ENCODE results near the gene DNAJC21.
"Not testable (repeated sequence)": the region's sequence is repeated elsewhere in the genome, so short reads cannot be mapped to it uniquely, and the experiment has no call there.

DNAJC21 gene

DNA sequence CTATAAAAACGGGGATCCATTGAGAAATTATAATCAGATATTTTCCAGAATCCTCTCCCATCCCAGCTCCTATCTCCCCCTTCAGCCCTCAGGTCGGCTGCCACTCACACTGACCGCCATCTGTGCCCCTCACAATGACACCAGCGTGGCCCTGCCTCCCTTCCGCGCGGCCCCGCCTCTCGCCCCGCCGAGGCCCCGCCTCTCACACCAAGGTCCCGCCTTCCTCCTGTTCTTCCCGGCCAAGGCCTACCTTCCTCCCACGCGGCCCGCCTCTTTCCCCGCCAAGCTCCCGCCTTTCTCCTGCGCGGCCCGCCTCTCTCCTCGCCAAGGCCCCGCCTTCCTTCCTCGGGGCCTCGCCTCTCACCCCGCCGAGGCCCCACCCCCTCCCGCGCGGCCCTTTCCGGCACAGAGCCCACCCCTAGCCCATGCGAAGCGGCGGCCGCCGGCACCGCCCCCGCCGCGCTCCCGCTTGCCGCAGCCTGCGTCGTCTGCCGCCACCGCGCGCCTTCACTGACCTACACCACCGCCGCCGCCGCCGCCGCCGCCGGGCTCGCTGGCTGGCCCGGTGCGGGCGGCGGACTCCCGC, at the start of gene DNAJC21:
DNAJC21 (plus strand) TSS at position 426 of the 586 bp plus-strand sequence. CDS start 261 bp downstream, outside the sequence.
- peak; percentile 98 to 99 for DNase-seq

- no peak for DNase-seq
Observed at GRCh38 chr5:34881246-34881645, 48.1 kb upstream of the DNAJC21 start.

GRCh38 chr5:34886392-34887119, 42.8 kb upstream of the DNAJC21 start:
- no peak for DNase-seq

GRCh38 chr5:34889394-34889793, 40.0 kb upstream of the DNAJC21 start:
- DNase-seq = no peak

DNA sequence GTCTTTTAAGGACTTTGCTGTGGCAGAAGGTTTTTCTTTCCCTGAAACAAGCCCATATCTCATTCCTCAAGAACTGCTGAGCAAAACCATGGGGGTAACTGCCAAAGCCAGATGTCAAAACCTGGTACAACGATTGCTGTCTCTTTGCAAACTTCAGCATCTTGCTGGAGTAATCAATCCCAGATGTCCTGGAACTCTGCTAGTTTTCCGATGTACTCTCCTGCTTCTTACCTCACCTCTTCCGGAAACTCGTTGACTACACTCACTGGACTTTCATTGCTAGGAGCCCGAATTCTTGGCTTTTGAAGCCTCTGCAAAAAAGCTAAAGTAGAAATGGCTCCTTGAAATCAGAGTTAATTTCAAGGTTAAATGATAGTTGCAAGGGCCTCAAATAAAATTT, 37.4 kb upstream of the DNAJC21 start:
- no peak for DNase-seq

DNA sequence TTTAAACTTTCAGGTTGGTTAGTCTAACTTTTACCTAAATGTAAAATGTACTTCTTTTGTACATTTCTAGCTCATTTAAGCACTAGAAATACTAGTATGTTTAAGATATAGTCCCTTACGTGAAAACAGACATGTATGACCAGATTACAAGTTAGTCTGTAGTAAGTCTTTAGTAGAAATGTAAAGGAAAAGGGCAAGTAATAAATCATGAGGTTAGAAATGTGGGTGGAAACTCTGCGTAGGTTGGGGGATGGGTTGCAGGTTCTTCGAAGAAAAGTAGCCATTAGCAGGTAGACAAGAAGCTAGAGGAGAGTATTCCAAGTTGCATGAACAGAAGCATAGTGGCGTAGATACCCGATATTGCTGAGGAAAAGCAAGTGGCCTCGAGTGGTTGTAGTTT, 36.9 kb upstream of the DNAJC21 start:
- no peak for DNase-seq

GRCh38 chr5:34894716-34895115, 34.6 kb upstream of the DNAJC21 start:
- no peak for DNase-seq

DNA sequence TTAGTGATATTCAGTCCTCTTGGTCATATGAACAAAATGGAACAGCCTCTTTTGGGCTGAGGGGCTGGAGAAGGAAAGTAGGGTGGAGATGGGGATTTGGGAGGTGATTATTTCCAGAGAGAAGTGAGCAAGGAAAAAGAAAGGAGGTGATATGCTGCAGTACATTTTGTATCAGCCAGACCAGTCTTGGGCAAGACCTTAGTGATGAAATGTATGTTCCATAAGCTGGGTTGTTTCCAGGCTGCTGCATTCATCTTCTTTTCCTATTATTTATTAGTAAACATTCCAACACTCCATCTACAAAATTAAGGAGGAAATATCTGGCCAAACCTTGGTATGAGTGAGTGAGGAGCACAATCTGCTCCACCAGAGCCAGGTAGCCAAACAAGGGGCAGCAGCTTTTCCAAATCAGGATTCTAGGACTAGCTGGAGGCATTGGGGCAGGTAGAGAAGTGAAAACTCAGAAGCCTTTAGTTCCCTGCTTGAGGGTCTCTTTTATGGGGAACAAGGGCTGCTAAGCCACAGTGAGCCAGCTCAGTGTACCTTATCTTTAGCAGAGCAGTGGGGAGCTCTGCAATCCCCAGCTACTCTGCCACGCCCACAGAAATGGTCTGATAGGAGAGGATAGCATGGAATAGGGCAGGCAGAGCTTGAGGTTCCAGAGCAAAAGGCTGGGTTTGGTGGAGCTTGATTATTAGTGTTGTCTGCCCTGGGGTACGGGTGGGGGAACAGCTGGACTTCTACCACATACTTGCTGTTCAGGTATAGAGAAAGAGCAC, 33.5 kb upstream of the DNAJC21 start:
- DNase-seq = no peak

- DNase-seq = no peak
Observed at GRCh38 chr5:34897646-34898045, 31.7 kb upstream of the DNAJC21 start.

DNA sequence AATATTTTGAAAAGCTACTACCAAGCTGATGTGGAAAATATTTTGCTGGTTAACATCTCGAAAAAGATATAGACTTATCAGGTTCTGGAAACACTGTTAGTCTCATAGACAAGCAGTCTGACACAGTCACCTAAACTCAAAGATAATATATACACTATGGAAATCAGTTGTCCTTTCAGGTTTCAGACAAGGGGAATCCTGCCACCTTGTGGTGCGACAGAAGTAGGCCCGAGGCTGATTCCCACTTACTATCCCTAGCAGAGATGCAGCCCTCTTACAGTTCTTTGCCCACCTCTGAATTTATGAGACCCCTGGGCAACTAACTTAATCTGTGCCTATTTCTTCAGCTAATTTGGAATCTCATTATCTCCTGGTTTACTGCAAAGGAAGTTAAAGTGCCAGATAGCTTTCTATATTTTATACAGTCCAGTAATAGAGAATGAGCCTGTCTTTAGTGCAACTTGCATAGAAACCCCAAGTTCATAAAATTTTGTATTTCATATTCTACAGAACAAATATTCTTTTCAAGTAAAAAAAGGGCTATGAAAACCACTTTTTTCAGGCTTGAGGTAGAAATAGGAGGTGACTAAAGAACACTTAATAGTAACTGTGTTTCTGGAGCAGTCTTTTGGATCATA, 31.0 kb upstream of the DNAJC21 start:
- DNase-seq = peak; percentile 43 to 44

GRCh38 chr5:34899066-34899465, 30.3 kb upstream of the DNAJC21 start:
- no peak for DNase-seq

GRCh38 chr5:34900652-34901051, 28.7 kb upstream of the DNAJC21 start:
- DNase-seq = no peak

DNA sequence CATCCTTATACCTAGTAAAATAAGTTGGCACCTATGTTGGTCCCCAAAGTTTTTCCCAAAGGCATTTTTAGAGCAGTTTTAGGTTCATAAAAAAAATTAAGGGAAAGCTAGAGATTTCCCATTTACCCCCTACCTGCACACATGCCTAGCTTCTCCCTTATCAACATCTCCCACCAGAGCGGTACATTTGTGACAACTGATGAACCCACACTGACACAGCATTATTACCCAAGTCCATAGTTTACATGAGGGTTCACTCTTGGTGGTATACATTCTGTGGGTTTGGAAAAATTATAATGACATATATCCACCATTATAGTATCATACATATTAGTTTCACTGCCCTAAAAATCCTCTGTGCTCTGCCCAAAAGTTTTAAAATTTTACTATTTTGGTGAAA, 26.1 kb upstream of the DNAJC21 start:
- DNase-seq = no peak

- no peak for DNase-seq
Observed at GRCh38 chr5:34905564-34905963, 23.8 kb upstream of the DNAJC21 start.

- no peak for DNase-seq
Observed at GRCh38 chr5:34913072-34913471, 16.3 kb upstream of the DNAJC21 start.

- DNase-seq = peak; percentile 7
Observed at GRCh38 chr5:34914671-34915138, 14.7 kb upstream of the DNAJC21 start.

- DNase-seq = peak; percentile 91 to 93
Observed at GRCh38 chr5:34915139-34915855, 14.1 kb upstream of the DNAJC21 start, which contains the start of the genes BRIX1 and RAD1. Gene BRIX1 (plus strand): TSS chr5:34915711. CDS start chr5:34915739, 28 bp downstream. Gene RAD1 (minus strand): TSS chr5:34915504. CDS start chr5:34914892, 612 bp downstream.

DNA sequence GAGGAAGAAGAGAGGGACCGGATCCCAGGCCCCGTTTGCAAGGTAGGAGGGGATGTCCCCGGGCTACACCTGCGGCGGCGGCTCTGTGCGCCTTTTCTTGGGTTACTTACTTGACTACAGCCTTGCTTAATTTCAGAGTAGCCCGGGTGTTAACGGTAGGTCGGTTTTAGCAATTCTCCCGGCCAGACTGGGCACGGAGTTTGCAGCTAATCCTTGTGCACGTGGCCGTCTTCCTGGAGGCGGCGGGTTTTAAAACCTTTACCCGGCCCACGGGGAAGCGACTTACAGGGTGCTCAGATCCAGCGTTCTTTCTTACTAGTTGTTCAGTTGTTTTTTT, 13.5 kb upstream of the DNAJC21 start:
- no peak for DNase-seq

GRCh38 chr5:34916518-34916917, 12.8 kb upstream of the DNAJC21 start:
- no peak for DNase-seq

- no peak for DNase-seq
Observed at GRCh38 chr5:34918025-34918424, 11.3 kb upstream of the DNAJC21 start.

DNA sequence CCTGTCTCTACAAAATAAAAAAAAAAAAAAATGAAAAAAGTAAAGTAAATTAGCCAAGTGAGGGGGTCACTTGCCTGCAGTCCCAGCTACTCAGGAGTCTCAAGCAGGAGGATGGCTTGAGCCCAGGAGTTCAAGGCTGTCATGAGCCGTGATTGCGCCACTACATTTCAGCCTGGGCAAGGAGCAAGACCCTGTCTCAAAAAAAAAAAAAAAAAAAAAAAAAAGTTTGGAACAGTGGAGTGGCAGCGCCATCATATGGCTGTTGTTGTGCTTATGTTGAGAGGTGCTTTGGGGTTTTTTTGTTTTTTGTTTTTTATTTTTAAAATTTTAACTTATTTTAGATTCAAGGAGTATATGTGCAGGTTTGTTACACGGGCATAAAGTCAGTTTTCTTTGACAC, 10.3 kb upstream of the DNAJC21 start:
- DNase-seq = no peak

GRCh38 chr5:34923256-34923655, 6.1 kb upstream of the DNAJC21 start:
- DNase-seq = not testable (repeated sequence)
